Measurements from ENCODE around the gene HCFC1R1.

Gene HCFC1R1

GRCh38 chr16:3038256-3038655 lies 14.5 kb upstream of the HCFC1R1 start:
- H3F3A ChIP-seq (ENCODE audit: insufficient read depth, low read length): no peaks in the 10 kb centered on the region
- H4K20me1 ChIP-seq (ENCODE audit: insufficient read depth, low read length): no peaks in the 10 kb centered on the region
- no peak overlapping the region for H3K4me2 ChIP-seq (ENCODE audit: low read length)
- no peak overlapping the region for H2AFZ ChIP-seq (ENCODE audit: low read length)
- H3K79me2 ChIP-seq (ENCODE audit: insufficient read depth, low read length): no peaks in the 10 kb centered on the region
- H3K36me3 ChIP-seq (ENCODE audit: insufficient read depth, low read length): no peaks in the 10 kb centered on the region
- peaks cover 10% of the 10 kb centered on the region for H3K27me3 ChIP-seq (ENCODE audit: insufficient read depth, low read length)
- no peak overlapping the region for H3K4me3 ChIP-seq (ENCODE audit: low read depth, low read length, poor library complexity, severe bottlenecking)
- H3K9me3 ChIP-seq (ENCODE audit: low read length): no peaks in the 10 kb centered on the region
- TF ChIP-seq EZH2 (IDR thresholded peaks at IDR 0.05; ENCODE audit: borderline replicate concordance, low read length) (no peak), CTCF (IDR thresholded peaks at IDR 0.05; ENCODE audit: low read length) (no peak)
- H3K4me1 ChIP-seq (ENCODE audit: insufficient read depth, low read length, severe bottlenecking): no peaks in the 10 kb centered on the region
- no peaks in the 10 kb centered on the region for H3K9me2 ChIP-seq (ENCODE audit: low read depth, low read length)
- no peak overlapping the region for H3K27ac ChIP-seq (ENCODE audit: low read depth, low read length, poor library complexity, severe bottlenecking)
- H3K9ac ChIP-seq (ENCODE audit: low read length): no peak overlapping the region

DNA sequence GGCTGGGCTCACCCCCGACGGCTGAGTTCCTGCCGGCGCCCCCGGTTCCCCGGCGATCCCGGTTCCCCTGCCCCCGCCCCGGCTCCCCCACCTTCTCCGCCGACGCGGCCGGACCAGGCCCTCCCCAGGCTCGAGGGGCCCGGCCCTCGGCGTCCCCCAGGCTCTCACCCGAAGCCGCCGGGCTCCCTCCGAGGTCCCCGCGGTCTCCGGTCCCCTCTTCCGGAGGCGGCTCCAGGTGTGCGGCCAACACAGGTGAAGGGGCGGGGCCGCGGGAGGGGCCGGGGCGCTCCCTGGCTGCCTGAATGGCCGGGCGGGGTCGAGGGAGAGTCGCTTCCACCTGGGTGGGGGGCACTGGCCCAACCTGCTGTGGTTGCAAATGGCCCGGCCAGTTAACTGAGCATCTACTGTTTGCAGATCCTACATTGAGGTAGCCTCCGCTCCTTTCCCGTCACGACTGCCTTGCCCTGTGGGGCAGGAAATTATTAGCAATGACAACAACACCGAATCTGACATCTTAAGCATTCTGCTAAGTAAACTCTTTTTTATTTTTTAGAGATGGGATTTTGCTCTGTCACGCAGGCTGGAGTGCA lies 13.1 kb upstream of the HCFC1R1 start, which contains the start of gene BICDL2:
Gene BICDL2, minus strand, starts transcription at position 219 of the 590 bp plus-strand sequence. CDS start 1,448 bp downstream, outside the sequence.
- H3K4me2 ChIP-seq (ENCODE audit: low read length): no peak within 1 kb of the TSS
- H2AFZ ChIP-seq (ENCODE audit: low read length): no peak within 1 kb of the TSS
- TF ChIP-seq EZH2 (IDR thresholded peaks at IDR 0.05; ENCODE audit: borderline replicate concordance, low read length) (no peak), CTCF (IDR thresholded peaks at IDR 0.05; ENCODE audit: low read length) (no peak)

DNA sequence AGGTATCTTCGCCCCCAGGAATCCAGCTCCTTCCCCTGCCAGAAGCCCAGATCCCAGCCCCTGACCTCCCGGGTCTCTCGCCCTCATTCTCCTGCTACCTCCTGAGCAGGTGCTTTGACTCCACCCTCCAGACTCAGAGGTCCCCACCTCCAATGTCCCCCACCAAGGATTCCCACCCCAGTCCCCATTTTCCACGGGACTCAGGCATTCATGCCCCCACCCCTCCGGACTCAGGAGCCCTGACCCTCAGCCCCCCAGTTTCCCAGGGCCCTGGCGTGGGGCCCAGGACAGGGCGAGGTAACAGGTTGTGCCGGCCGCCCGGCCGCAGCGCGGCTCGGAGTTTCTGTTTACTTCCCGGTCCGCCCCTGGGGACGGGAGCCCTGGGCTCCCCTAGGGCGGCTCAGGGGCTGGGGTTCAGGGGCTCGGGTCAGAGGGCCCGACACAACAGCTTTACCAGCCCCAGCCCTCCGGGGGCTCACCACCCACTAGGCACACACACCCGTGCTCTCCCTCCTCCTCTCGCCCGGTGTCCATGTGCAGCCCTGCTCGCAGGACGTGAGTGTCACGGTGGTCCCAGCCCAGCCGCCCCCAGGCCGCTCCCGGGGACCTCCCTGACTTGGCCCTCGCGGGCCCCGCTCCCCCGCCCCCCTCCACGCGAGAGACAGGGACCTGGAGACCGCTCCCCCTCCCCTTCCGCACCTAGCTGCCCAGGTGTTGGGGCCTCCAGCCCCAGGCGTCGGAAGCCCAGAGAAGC lies 12.4 kb upstream of the HCFC1R1 start:
- H3K4me1 ChIP-seq (ENCODE audit: insufficient read depth, low read length, severe bottlenecking): no peaks in the 10 kb centered on the region
- no peaks in the 10 kb centered on the region for H3K9me2 ChIP-seq (ENCODE audit: low read depth, low read length)
- H3K4me2 ChIP-seq (ENCODE audit: low read length): no peak overlapping the region
- no peaks in the 10 kb centered on the region for H3K9me3 ChIP-seq (ENCODE audit: low read length)
- H4K20me1 ChIP-seq (ENCODE audit: insufficient read depth, low read length): no peaks in the 10 kb centered on the region
- no peak overlapping the region for H3K9ac ChIP-seq (ENCODE audit: low read length)
- no peak overlapping the region for H2AFZ ChIP-seq (ENCODE audit: low read length)
- TF ChIP-seq EZH2 (IDR thresholded peaks at IDR 0.05; ENCODE audit: borderline replicate concordance, low read length) (no peak), CTCF (IDR thresholded peaks at IDR 0.05; ENCODE audit: low read length) (no peak)
- no peaks in the 10 kb centered on the region for H3K79me2 ChIP-seq (ENCODE audit: insufficient read depth, low read length)
- H3K27me3 ChIP-seq (ENCODE audit: insufficient read depth, low read length): peaks cover 19% of the 10 kb centered on the region
- H3F3A ChIP-seq (ENCODE audit: insufficient read depth, low read length): no peaks in the 10 kb centered on the region
- H3K27ac ChIP-seq (ENCODE audit: low read depth, low read length, poor library complexity, severe bottlenecking): no peak overlapping the region
- H3K4me3 ChIP-seq (ENCODE audit: low read depth, low read length, poor library complexity, severe bottlenecking): no peak overlapping the region
- no peaks in the 10 kb centered on the region for H3K36me3 ChIP-seq (ENCODE audit: insufficient read depth, low read length)

More for the DNA sequence above, 13.1 kb upstream of the HCFC1R1 start, which contains the start of gene BICDL2:
- no peaks in the 10 kb centered on the region for H3K36me3 ChIP-seq (ENCODE audit: insufficient read depth, low read length)
- H3K27ac ChIP-seq (ENCODE audit: low read depth, low read length, poor library complexity, severe bottlenecking): no peak within 1 kb of the TSS
- H3K79me2 ChIP-seq (ENCODE audit: insufficient read depth, low read length): no peaks in the 10 kb centered on the region
- H3K27me3 ChIP-seq (ENCODE audit: insufficient read depth, low read length): peaks cover 19% of the 10 kb centered on the region
- no peaks in the 10 kb centered on the region for H3K9me2 ChIP-seq (ENCODE audit: low read depth, low read length)
- no peak within 1 kb of the TSS for H3K4me3 ChIP-seq (ENCODE audit: low read depth, low read length, poor library complexity, severe bottlenecking)
- H3K9me3 ChIP-seq (ENCODE audit: low read length): no peaks in the 10 kb centered on the region
- H3K9ac ChIP-seq (ENCODE audit: low read length): no peak within 1 kb of the TSS
- no peaks in the 10 kb centered on the region for H4K20me1 ChIP-seq (ENCODE audit: insufficient read depth, low read length)
- H3F3A ChIP-seq (ENCODE audit: insufficient read depth, low read length): no peaks in the 10 kb centered on the region
- no peaks in the 10 kb centered on the region for H3K4me1 ChIP-seq (ENCODE audit: insufficient read depth, low read length, severe bottlenecking)

All from OCI-LY1 (cell line).